ENCODE measurements around the gene NAA25. TPM values are rescaled to one million over a fixed set of nuclear protein-coding genes. Genes with fewer than 3 reads are reported as not detected.

The NAA25 gene
- total RNA-seq, 1 donor = 33.8 TPM

DNA sequence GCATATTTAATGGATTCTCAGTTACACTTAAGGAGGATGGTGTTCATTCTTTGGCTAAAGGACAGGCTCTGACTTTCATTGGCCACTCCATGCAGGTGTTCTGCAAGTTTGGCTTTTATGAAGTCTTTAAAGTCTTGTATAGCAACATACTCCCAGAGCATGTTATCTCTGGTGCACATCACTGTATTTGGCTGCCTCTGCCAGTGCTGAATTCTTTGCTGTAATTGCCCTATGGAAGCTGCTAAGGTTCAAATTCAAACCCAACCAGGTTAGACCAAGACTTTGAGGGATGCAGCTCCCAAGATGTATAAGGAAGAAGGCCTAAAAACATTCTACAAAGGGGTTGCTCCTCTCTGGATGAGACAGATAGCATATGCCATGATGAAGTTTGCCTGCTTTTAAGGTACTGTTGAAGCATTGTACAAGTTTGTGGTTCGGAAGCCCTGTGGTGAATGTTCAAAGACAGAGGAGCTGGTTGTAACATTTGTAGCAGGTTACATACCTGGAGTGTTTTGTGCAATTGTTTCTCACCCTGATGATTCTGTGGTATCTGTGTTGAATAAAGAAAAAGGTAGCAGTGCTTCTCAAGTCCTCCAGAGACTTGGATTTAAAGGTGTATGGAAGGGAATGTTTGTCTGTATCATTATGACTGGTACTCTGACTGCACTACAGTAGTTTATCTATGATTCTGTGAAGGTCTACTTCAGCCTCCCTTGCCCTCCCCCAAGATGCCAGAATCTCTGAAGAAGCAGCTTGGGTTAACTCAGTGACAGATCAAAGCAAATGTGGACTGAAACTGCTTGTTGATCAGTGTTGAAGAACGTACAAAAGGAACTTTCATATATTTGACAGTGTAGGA lies 115.1 kb downstream of the NAA25 start:
- Histone ChIP-seq H3K4me3 (ENCODE audit: low read length) (peak overlapping the region; percentile 32), H3K27me3 (ENCODE audit: insufficient read depth, low read length) (no peaks in the 10 kb centered on the region), H3K4me1 (ENCODE audit: insufficient read depth, low read length) (peaks cover 51% of the 10 kb centered on the region), H3K9me3 (ENCODE audit: low read depth, low read length) (no peaks in the 10 kb centered on the region)

DNA sequence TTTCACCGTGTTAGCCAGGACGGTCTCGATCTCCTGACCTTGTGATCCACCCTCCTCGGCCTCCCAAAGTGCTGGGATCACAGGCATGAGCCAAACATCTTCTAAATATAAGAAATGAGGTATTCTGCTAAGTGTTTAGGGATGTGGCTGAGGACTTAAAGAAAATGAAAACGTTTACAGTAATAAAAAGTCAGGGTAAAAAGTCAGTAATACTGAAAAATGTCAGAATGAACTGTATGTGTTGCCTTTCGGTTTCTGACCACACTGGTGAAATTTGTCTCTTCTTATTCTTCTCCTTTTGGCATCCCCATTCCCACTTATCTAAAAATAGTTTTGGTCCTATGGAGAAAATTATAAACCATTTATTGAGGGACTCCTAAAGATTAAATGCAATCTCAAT lies 116.1 kb downstream of the NAA25 start:
- H3K27me3 ChIP-seq (ENCODE audit: insufficient read depth, low read length) = no peaks in the 10 kb centered on the region
- H3K4me3 ChIP-seq (ENCODE audit: low read length) = no peak overlapping the region
- peaks cover 46% of the 10 kb centered on the region for H3K4me1 ChIP-seq (ENCODE audit: insufficient read depth, low read length)
- no peaks in the 10 kb centered on the region for H3K9me3 ChIP-seq (ENCODE audit: low read depth, low read length)

DNA sequence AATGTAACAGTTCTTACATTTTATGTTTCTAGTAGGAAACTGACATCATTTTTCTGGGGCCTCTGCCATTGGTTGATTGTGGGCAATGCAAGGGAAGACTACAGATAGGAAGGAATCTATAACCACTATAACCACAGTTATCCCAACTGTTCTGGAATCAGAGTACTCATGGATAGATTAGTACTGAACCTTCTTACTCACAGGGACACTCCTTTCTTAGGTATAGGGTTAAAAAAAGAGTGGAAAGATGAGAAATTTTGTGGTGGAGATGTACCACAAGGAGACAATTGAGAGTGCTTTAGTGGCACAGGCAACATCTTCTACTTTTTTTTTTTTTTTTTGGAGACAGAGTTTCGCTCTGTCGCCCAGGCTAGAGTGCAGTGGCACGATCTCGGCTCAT lies 116.6 kb downstream of the NAA25 start:
- H3K9me3 ChIP-seq (ENCODE audit: low read depth, low read length) = no peaks in the 10 kb centered on the region

DNA sequence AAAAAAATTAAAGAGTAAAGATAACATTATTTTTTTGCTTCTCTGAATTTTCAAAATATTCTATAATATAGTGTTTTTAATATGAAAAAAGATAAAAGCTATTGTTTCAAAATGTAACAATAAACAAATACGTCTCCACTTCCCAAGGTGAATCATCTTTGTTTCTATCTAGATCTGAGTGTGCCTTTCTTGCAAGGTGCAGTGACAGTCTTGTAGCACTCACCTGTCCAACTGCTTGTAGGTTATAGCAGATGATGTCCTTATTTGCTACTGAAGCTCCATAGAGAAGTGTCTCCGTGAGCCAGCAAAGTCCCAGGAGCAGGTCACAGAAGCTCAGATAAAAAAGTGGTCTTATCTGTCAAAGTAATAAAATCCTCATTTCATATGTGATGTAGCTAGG lies 117.0 kb downstream of the NAA25 start:
- Histone ChIP-seq H3K9me3 (ENCODE audit: low read depth, low read length) (no peaks in the 10 kb centered on the region), H3K27me3 (ENCODE audit: insufficient read depth, low read length) (no peaks in the 10 kb centered on the region), H3K4me1 (ENCODE audit: insufficient read depth, low read length) (peaks cover 43% of the 10 kb centered on the region), H3K4me3 (ENCODE audit: low read length) (no peak overlapping the region)

More for the DNA sequence above, 116.6 kb downstream of the NAA25 start:
- Histone ChIP-seq H3K4me1 (ENCODE audit: insufficient read depth, low read length) (peaks cover 43% of the 10 kb centered on the region), H3K27me3 (ENCODE audit: insufficient read depth, low read length) (no peaks in the 10 kb centered on the region), H3K4me3 (ENCODE audit: low read length) (no peak overlapping the region)

DNA sequence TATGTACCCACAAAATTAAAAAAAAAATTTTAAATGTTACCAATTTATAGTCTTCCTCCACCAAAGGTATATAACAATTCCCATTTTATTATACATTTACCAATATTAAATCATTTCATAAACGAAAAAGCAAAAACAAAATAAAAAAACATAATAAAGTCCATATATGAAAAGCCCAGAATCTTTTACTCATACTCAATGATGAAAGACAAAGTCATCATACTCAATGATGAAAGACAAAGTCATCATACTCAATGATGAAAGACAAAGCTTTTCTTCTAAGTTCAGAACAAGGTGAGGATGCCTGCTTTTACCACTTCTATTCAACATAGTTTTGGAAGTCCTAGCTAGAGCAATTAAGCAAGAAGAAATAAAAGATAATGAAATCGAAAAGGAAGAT lies 123.8 kb downstream of the NAA25 start:
- Histone ChIP-seq H3K4me3 (ENCODE audit: low read length) (no peak overlapping the region), H3K27me3 (ENCODE audit: insufficient read depth, low read length) (no peaks in the 10 kb centered on the region), H3K4me1 (ENCODE audit: insufficient read depth, low read length) (no peaks in the 10 kb centered on the region), H3K9me3 (ENCODE audit: low read depth, low read length) (no peaks in the 10 kb centered on the region)

DNA sequence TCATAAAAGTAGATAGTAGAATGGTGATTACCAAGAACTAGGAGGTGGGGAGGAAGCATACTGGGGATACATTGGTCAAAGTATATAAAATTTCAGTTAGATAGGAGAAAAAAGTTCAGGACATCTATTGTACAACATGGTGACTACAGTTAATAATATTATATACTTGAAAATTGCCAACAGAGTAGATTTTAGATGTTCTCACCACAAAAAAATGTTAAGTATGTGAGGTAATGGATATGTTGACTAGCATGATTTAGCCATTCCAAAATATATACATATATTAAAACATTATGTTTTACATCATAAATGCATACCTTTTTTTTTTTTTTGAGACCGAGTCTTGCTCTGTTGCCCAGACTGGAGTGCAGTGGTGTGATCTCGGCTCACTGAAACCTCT lies 126.6 kb downstream of the NAA25 start:
- no peak overlapping the region for H3K4me3 ChIP-seq (ENCODE audit: low read length)

DNA sequence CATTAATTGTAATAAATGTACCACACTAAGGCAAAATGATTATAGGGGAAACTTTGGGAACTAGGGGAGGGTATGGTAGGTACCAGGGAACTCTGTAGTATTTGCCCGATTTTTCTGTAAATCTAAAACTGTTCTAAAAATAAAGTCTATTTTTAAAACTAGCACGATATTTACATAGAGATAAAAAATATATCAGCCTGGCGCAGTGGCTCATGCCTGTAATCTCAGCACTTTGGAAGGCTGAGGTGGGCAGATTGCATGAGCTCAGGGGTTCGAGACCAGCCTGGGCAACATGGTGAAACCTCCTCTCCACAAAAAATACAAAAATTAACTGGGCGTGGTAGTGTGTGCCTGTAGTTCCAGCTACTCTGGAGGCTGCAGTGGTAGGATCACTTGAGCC lies 128.0 kb downstream of the NAA25 start:
- Histone ChIP-seq H3K4me1 (ENCODE audit: insufficient read depth, low read length) (no peaks in the 10 kb centered on the region), H3K27me3 (ENCODE audit: insufficient read depth, low read length) (no peaks in the 10 kb centered on the region), H3K4me3 (ENCODE audit: low read length) (no peak overlapping the region), H3K9me3 (ENCODE audit: low read depth, low read length) (no peaks in the 10 kb centered on the region)

More for the DNA sequence above, 126.6 kb downstream of the NAA25 start:
- Histone ChIP-seq H3K4me1 (ENCODE audit: insufficient read depth, low read length) (no peaks in the 10 kb centered on the region), H3K27me3 (ENCODE audit: insufficient read depth, low read length) (no peaks in the 10 kb centered on the region), H3K9me3 (ENCODE audit: low read depth, low read length) (no peaks in the 10 kb centered on the region)

DNA sequence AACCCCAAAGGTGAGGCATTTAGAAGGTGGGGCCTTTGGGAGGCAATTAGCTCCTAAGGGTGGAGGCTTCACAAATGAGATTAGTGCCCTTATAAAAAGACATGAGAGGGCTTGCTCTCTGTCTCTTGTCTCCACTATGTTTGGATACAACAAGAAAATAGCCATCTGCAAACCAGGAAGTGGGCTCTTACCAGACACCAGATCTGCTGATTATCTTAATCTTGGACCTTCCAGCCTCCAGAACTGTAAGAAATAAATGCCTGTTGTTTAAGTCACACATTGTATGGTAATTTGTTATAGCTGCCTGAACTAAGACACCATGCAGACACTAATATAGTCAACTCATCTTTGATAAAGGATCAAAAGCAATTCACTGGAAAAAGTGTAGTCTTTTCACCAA lies 130.0 kb downstream of the NAA25 start:
- no peaks in the 10 kb centered on the region for H3K4me1 ChIP-seq (ENCODE audit: insufficient read depth, low read length)
- no peaks in the 10 kb centered on the region for H3K9me3 ChIP-seq (ENCODE audit: low read depth, low read length)
- no peak overlapping the region for H3K4me3 ChIP-seq (ENCODE audit: low read length)
- no peaks in the 10 kb centered on the region for H3K27me3 ChIP-seq (ENCODE audit: insufficient read depth, low read length)

DNA sequence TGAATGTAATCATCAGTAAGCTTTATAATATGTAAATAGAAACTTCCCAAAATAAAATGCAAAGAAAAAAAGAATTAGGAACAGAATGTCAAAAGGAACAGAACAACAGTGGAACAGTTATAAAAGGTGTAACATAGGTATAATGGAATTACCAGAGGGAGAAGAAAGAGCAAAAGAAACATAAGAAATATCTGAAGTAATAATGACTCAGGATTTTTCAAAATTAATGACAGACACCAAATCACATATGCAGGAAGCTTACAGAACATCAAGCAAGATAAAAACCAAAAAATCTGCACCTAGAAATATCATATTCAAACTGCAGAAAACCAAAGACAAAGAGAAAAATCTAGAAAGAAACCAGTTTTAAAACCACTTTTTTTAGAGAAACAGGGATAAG lies 131.7 kb downstream of the NAA25 start:
- Histone ChIP-seq H3K4me1 (ENCODE audit: insufficient read depth, low read length) (no peaks in the 10 kb centered on the region), H3K4me3 (ENCODE audit: low read length) (no peak overlapping the region), H3K9me3 (ENCODE audit: low read depth, low read length) (no peaks in the 10 kb centered on the region), H3K27me3 (ENCODE audit: insufficient read depth, low read length) (no peaks in the 10 kb centered on the region)

Other genes with a start within 250 kb of the NAA25 start
- gene TMEM116, start 95.6 kb downstream of the NAA25 start, total RNA-seq = 9.4 TPM
- gene ERP29, start 95.4 kb downstream of the NAA25 start, total RNA-seq = 115 TPM
- 44.5 TPM for gene TRAFD1, start 16.8 kb upstream of the NAA25 start, total RNA-seq